ENCODE data around the gene MAS1. TPM values are rescaled to one million over a fixed set of nuclear protein-coding genes. Genes with fewer than 3 reads are reported as not detected.

The MAS1 gene
- total RNA-seq (2013; cell fraction: nucleolus; rRNA removed), result 0.20 and 0.21 TPM in 2 replicates
- total RNA-seq (2014; rRNA removed) (under 0.01 TPM in 1 of 2 replicates, not detected in the other), total RNA-seq (2014; rRNA removed; fragmentation: Illumina TruSeq; extraction: Trizol) (not detected in 2 replicates), total RNA-seq (2021) (not detected in 2 replicates), polyA plus RNA-seq (2011; rRNA removed) (0.07 and 0.08 TPM in 2 replicates), polyA plus RNA-seq (2014; fragmentation: Illumina TruSeq; extraction: Trizol) (0.02 TPM in 1 of 2 replicates, not detected in the other), polyA plus RNA-seq (2014; fragmentation: Nextera tagmentation; extraction: Ambion mirVana) (not detected), polyA plus RNA-seq (2014; rRNA removed) (0.01 TPM in 1 of 2 replicates, not detected in the other), polyA plus RNA-seq (2016; fragmentation: Nextera tagmentation; extraction: Ambion mirVana) (not detected), polyA minus RNA-seq (2011; rRNA and poly(A)+ RNA removed) (0.21 and 0.29 TPM in 2 replicates), Bru-seq, nascent RNA (percentile 23 among the genes with signal in this experiment), BruChase-seq, experiment 1, labeled RNA remaining after a 6-hour chase (percentile 37 among the genes with signal in this experiment), BruChase-seq, experiment 2, labeled RNA remaining after a 2-hour chase (percentile 32 among the genes with signal in this experiment)
- polyA plus RNA-seq (2011; ENCODE audit: low read depth), result not detected
- polyA plus RNA-seq (2011; cell fraction: cytosol; rRNA removed), result 0.03 and 0.07 TPM in 2 replicates
- 0.04 and 0.06 TPM in 2 replicates for polyA plus RNA-seq (2011; cell fraction: nucleus; rRNA removed)
- polyA plus RNA-seq (2012), result not detected in 2 replicates
- polyA minus RNA-seq (2011; cell fraction: cytosol; rRNA and poly(A)+ RNA removed), result 0.13 TPM in 1 of 2 replicates, not detected in the other
- polyA minus RNA-seq (2011; cell fraction: nucleus; rRNA and poly(A)+ RNA removed), result 0.10 and 0.12 TPM in 2 replicates
- long read RNA-seq, experiment 1, result 0 reads
- long read RNA-seq, experiment 2, result 0 reads

DNA sequence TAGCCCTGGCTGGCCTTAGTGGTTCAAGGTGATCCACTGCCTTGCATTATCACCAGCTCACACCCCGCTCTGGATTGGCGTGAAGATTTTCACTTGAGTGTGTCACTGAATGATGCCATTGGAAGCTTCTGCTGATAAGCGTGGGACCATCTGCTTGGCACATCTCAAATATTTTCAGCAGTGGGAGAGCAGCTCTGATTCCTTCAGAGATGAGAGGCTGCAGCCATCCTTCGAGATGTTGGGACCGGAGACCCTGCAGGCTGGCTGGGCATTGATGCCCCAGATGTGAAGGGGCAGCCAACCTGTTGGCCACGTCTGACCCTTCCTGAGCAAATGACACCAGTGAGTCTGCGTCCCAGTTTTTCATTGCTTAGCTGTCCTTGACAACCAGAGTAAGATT, at the start of gene MAS1:
Gene MAS1 (plus strand): TSS at position 197 of the 400 bp plus-strand sequence. CDS start 15,968 bp downstream, outside the sequence.
- H3K27ac ChIP-seq (ENCODE audit: control insufficient read depth, insufficient read depth), result no peak within 1 kb of the TSS
- H3K4me2 ChIP-seq (ENCODE audit: control insufficient read depth, insufficient read depth), result no peak within 1 kb of the TSS
- H2AFZ ChIP-seq (ENCODE audit: control insufficient read depth, low read depth, low read length), result no peak within 1 kb of the TSS
- TF ChIP-seq NR2C1 (IDR thresholded peaks at IDR 0.05) (no peak), CREB1 (IDR thresholded peaks at IDR 0.05; ENCODE audit: low read depth) (no peak), KAT2A (conservative IDR thresholded peaks at IDR 0.05; ENCODE audit: control insufficient read depth, low read depth, low read length) (no peak), NFIC (IDR thresholded peaks at IDR 0.05; ENCODE audit: low read depth, low read length) (no peak), IRF4 (IDR thresholded peaks at IDR 0.05; ENCODE audit: low read depth, low read length) (no peak), TCF12 (IDR thresholded peaks at IDR 0.05; ENCODE audit: low read depth, low read length) (no peak), MLLT1 (IDR thresholded peaks at IDR 0.05) (no peak), YBX1 (IDR thresholded peaks at IDR 0.05) (no peak), JUND (IDR thresholded peaks at IDR 0.05; ENCODE audit: low read depth, low read length) (no peak), MYB (IDR thresholded peaks at IDR 0.05; ENCODE audit: borderline replicate concordance, low read depth, low read length) (no peak), POLR2A (IDR thresholded peaks at IDR 0.05; ENCODE audit: low read depth, low read length) (no peak), BHLHE40 (IDR thresholded peaks at IDR 0.05; ENCODE audit: borderline replicate concordance in 1 of 2, low read depth in 2 of 2, low read length in 1 of 2) (no peak), ATF3 (IDR thresholded peaks at IDR 0.05; ENCODE audit: borderline replicate concordance, extremely low read depth, low read depth, low read length) (no peak), ZNF207 (IDR thresholded peaks at IDR 0.05; ENCODE audit: borderline replicate concordance) (no peak), MXI1 (IDR thresholded peaks at IDR 0.05; ENCODE audit: low read depth, low read length) (no peak), NBN (IDR thresholded peaks at IDR 0.05) (no peak)
- TF ChIP-seq, protein P1, sequence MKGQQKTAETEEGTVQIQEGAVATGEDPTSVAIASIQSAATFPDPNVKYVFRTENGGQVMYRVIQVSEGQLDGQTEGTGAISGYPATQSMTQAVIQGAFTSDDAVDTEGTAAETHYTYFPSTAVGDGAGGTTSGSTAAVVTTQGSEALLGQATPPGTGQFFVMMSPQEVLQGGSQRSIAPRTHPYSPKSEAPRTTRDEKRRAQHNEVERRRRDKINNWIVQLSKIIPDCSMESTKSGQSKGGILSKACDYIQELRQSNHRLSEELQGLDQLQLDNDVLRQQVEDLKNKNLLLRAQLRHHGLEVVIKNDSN (IDR thresholded peaks at IDR 0.05; ENCODE audit: borderline replicate concordance, extremely low read length, insufficient read depth, low read depth, low read length), result no peak
- no peaks in the 10 kb centered on the region for H3K9me3 ChIP-seq (replicated peaks; ENCODE audit: control insufficient read depth, insufficient read depth, low read length)
- H3K36me3 ChIP-seq (ENCODE audit: control insufficient read depth in 2 of 2, insufficient read depth in 2 of 2, low read length in 1 of 2), result no peaks in the 10 kb centered on the region
- DNase-seq (ENCODE audit: low read depth, low spot score) (no peak), FAIRE-seq (no peak), ATAC-seq (no peak)
- no TSS peak for BruUV-seq (replicated peaks)
- SMC1A ChIA-PET (ENCODE audit: uncharacterized antibody, unreplicated experiment), result interaction anchor here (0.9 to 2.3 kb wide), 11 partner anchors 8 to 40 kb away, joined by 3 to 8 read pairs (median 4); no protein-coding TSS in a partner anchor
- H3K27me3 ChIP-seq (replicated peaks in 1 of 2; ENCODE audit: control insufficient read depth in 2 of 2, insufficient read depth in 2 of 2, low read length in 1 of 2), result peaks cover 5 to 6% of the 10 kb centered on the region in 2 experiments
- H3K79me2 ChIP-seq (ENCODE audit: control insufficient read depth, insufficient read depth, low read length), result no peaks in the 10 kb centered on the region
- H4K20me1 ChIP-seq (ENCODE audit: control insufficient read depth, insufficient read depth), result no peaks in the 10 kb centered on the region
- intact Hi-C loops (cut with micrococcal nuclease; ENCODE audit: unreplicated experiment), result no loop called here
- 26% methylated on average over 7 of the region's 7 CpGs for WGBS (ENCODE audit: insufficient coverage, insufficient replicate concordance, low lambda C conversion rate, missing lambda C conversion rate)
- RAD21 ChIA-PET (ENCODE audit: unreplicated experiment), result no interaction called here
- H3K4me3 ChIP-seq, result no peak within 1 kb of the TSS; the same call in 1 of the 2 replicates
- CTCF ChIA-PET, result interaction anchor here (0.8 to 1.4 kb wide), 4 partner anchors 8 to 40 kb away, joined by 3 to 4 read pairs (median 4); no protein-coding TSS in a partner anchor
- in situ Hi-C loops (cut with MboI), result no loop called here
- no peaks in the 10 kb centered on the region for H3K4me1 ChIP-seq (ENCODE audit: control insufficient read depth, insufficient read depth, low read length)
- H3K9ac ChIP-seq (ENCODE audit: control insufficient read depth, insufficient read depth, low read length), result no peak within 1 kb of the TSS
- POLR2A ChIA-PET, result interaction anchor here (0.6 to 0.9 kb wide), 2 partner anchors 21 to 88 kb away, joined by 3 read pairs; no protein-coding TSS in a partner anchor

Data from GM12878 (cell line).